H9 (cell line): ENCODE measurements around the gene MAP6. TPM values are rescaled to one million over a fixed set of nuclear protein-coding genes. Genes with fewer than 3 reads are reported as not detected.

Experiments
- DNase-seq: peaks from one replicate; pipeline ENCODE4 v3.0.0-alpha.2; 2017
- H2AFZ ChIP-seq: one replicate; pipeline ENCODE4 v1.6.1; 2013; ENCODE audit warnings: mild to moderate bottlenecking, low read length, control low read depth, moderate library complexity
- H2AK5ac ChIP-seq: 2 replicates; pipeline ENCODE4 v1.6.1; 2013; ENCODE audit warnings: low read length, control low read depth, mixed read lengths; ENCODE audit not compliant: insufficient read length
- H2BK120ac ChIP-seq: one replicate; pipeline ENCODE4 v1.6.1; 2013; ENCODE audit warnings: low read depth, mild to moderate bottlenecking, low read length, control low read depth, inconsistent platforms; ENCODE audit not compliant: poor library complexity, severe bottlenecking
- H2BK12ac ChIP-seq: 2 replicates; pipeline ENCODE4 v1.6.1; 2013; ENCODE audit warnings: low read length, control low read depth, mixed read lengths, low read depth; ENCODE audit not compliant: insufficient read length
- H2BK15ac ChIP-seq: 2 replicates; pipeline ENCODE4 v1.6.1; 2013; ENCODE audit warnings: low read depth, low read length, control low read depth
- H2BK20ac ChIP-seq: one replicate; pipeline ENCODE4 v1.6.1; 2013; ENCODE audit warnings: low read depth, mild to moderate bottlenecking, low read length, control low read depth, inconsistent platforms; ENCODE audit not compliant: poor library complexity, severe bottlenecking
- H2BK5ac ChIP-seq: 2 replicates; pipeline ENCODE4 v1.6.1; 2013; ENCODE audit warnings: low read length, control low read depth, mixed read lengths; ENCODE audit not compliant: insufficient read length
- H3K14ac ChIP-seq: 2 replicates; pipeline ENCODE4 v1.6.1; 2013; ENCODE audit warnings: low read length, control low read depth; ENCODE audit not compliant: insufficient read depth
- H3K18ac ChIP-seq: 2 replicates; pipeline ENCODE4 v1.6.1; 2013; ENCODE audit warnings: low read depth, mild to moderate bottlenecking, mixed read lengths, low read length, control low read depth; ENCODE audit not compliant: insufficient read length
- H3K23ac ChIP-seq: 2 replicates; pipeline ENCODE4 v1.6.1; 2013; ENCODE audit warnings: low read length, control low read depth, mixed read lengths, low read depth; ENCODE audit not compliant: insufficient read length
- H3K23me2 ChIP-seq: 2 replicates; pipeline ENCODE4 v1.6.1; 2013; ENCODE audit warnings: low read depth, mild to moderate bottlenecking, mixed read lengths, low read length, control low read depth; ENCODE audit not compliant: insufficient read length, poor library complexity, severe bottlenecking
- H3K27ac ChIP-seq: 2 replicates; pipeline ENCODE4 v1.5.1; 2013; ENCODE audit warnings: low read length, control low read depth, mixed read lengths, low read depth; ENCODE audit not compliant: insufficient read length
- H3K27me3 ChIP-seq: 2 replicates; pipeline ENCODE4 v1.6.1; 2013; ENCODE audit warnings: low read length, control low read depth, inconsistent platforms; ENCODE audit not compliant: insufficient read depth
- H3K4ac ChIP-seq: 2 replicates; pipeline ENCODE4 v1.6.1; 2013; ENCODE audit warnings: low read depth, mild to moderate bottlenecking, control low read depth, inconsistent platforms, low read length, moderate library complexity
- H3K4me1 ChIP-seq: 2 replicates; pipeline ENCODE4 v1.6.1; 2013; ENCODE audit warnings: low read length, control low read depth, inconsistent platforms; ENCODE audit not compliant: insufficient read depth
- H3K4me2 ChIP-seq: 2 replicates; pipeline ENCODE4 v1.6.1; 2013; ENCODE audit warnings: low read length, control low read depth, mixed read lengths; ENCODE audit not compliant: insufficient read length, insufficient read depth
- H3K56ac ChIP-seq: 2 replicates; pipeline ENCODE4 v1.6.1; 2013; ENCODE audit warnings: low read depth, mild to moderate bottlenecking, mixed read lengths, low read length, control low read depth; ENCODE audit not compliant: insufficient read length
- H3K79me1 ChIP-seq: 2 replicates; pipeline ENCODE4 v1.6.1; 2013; ENCODE audit warnings: low read depth, mild to moderate bottlenecking, moderate library complexity, low read length, control low read depth, inconsistent platforms; ENCODE audit not compliant: insufficient read depth, poor library complexity, severe bottlenecking
- H3K79me2 ChIP-seq: 2 replicates; pipeline ENCODE4 v1.6.1; 2013; ENCODE audit warnings: low read length, control low read depth, inconsistent platforms; ENCODE audit not compliant: insufficient read depth
- H3K9ac ChIP-seq: 2 replicates; pipeline ENCODE4 v1.6.1; 2013; ENCODE audit warnings: low read length, control low read depth, mixed read lengths; ENCODE audit not compliant: insufficient read length; ENCODE audit errors: extremely low read depth
- H3K9me3 ChIP-seq: one replicate; pipeline ENCODE4 v1.6.1; 2013; ENCODE audit warnings: low read depth, low read length, inconsistent platforms; ENCODE audit not compliant: control insufficient read depth
- H3T11ph ChIP-seq: one replicate; pipeline ENCODE4 v1.6.1; 2013; ENCODE audit warnings: mild to moderate bottlenecking, low read length, control low read depth, inconsistent platforms
- H4K20me1 ChIP-seq: one replicate; pipeline ENCODE4 v1.6.1; 2013; ENCODE audit not compliant: control insufficient read depth, insufficient read length, insufficient read depth
- H4K5ac ChIP-seq: 2 replicates; pipeline ENCODE4 v1.6.1; 2013; ENCODE audit warnings: low read depth, mild to moderate bottlenecking, mixed read lengths, low read length, control low read depth; ENCODE audit not compliant: insufficient read length
- H4K8ac ChIP-seq: replicated peaks from 2 replicates; pipeline ENCODE4 v1.6.1; 2013; ENCODE audit warnings: low read length, control low read depth, mixed read lengths, low read depth; ENCODE audit not compliant: insufficient read length
- H4K91ac ChIP-seq: 2 replicates; pipeline ENCODE4 v1.6.1; 2013; ENCODE audit warnings: low read depth, mild to moderate bottlenecking, moderate library complexity, mixed read lengths, low read length, control low read depth; ENCODE audit not compliant: insufficient read length
- H3K27ac Mint-ChIP-seq, 3 experiments: 2 replicates in 2 of 3; 3 replicates in 1 of 3; pipeline ENCODE4 v1.8.0; 2020 to 2021; ENCODE audit warnings: mixed read lengths in 3 of 3, mild to moderate bottlenecking in 1 of 3, moderate library complexity in 1 of 3
- H3K27me3 Mint-ChIP-seq: 2 replicates; pipeline ENCODE4 v1.8.0; 2021; ENCODE audit warnings: low read depth, mild to moderate bottlenecking, moderate library complexity, mixed read lengths
- H3K36me3 Mint-ChIP-seq, 3 experiments: 2 replicates in 2 of 3; 3 replicates in 1 of 3; pipeline ENCODE4 v1.8.0; 2020 to 2021; ENCODE audit warnings: low read depth in 3 of 3, mixed read lengths in 3 of 3; ENCODE audit not compliant: insufficient read depth in 1 of 3
- H3K4me1 Mint-ChIP-seq, 2 experiments: 2 replicates each; pipeline ENCODE4 v1.8.0; 2020; ENCODE audit warnings: mixed read lengths in 2 of 2
- H3K4me3 Mint-ChIP-seq, 2 experiments: 2 replicates in 1 of 2; 3 replicates in 1 of 2; pipeline ENCODE4 v1.8.0; 2020 to 2021; ENCODE audit warnings: mild to moderate bottlenecking in 2 of 2, mixed read lengths in 2 of 2, moderate library complexity in 1 of 2
- H3K9me3 Mint-ChIP-seq, 2 experiments: 2 replicates in 1 of 2; 3 replicates in 1 of 2; pipeline ENCODE4 v1.8.0; 2020; ENCODE audit warnings: mild to moderate bottlenecking in 2 of 2, mixed read lengths in 2 of 2, moderate library complexity in 1 of 2
- CTCF ChIP-seq: fragments of 200-600 bp; sonication (generic); conservative IDR thresholded peaks from 3 replicates; pipeline ENCODE4 v1.8.0; 2021; ENCODE audit warnings: antibody characterized with exemption, mild to moderate bottlenecking
- WGBS: extraction: QIAGEN DNeasy Blood & Tissue Kit; methylation state at CpG from one replicate; pipeline ENCODE4 v1.1.7; 2013; ENCODE audit warnings: missing lambda C conversion rate, low lambda C conversion rate, mixed read lengths; ENCODE audit not compliant: insufficient read length; ENCODE audit errors: extremely low coverage; 5-methylcytosine and 5-hydroxymethylcytosine counted together
- total RNA-seq: library from RNA; stranded (reverse); gene quantifications from 2 replicates; pipeline ENCODE4 v1.2.1, GENCODE V29; 2021

The MAP6 gene
- total RNA-seq, 1 experiment from 2014 or later, result 0.77 TPM

GRCh38 chr11:75602951-75603350 lies 65.9 kb downstream of the MAP6 start:
- no peak overlapping the region for H3K4me3 Mint-ChIP-seq

More at GRCh38 chr11:75602951-75603350, 65.9 kb downstream of the MAP6 start:
- Histone ChIP-seq H3K18ac (no peak overlapping the region), H4K5ac (no peak overlapping the region), H3K4ac (no peak overlapping the region), H4K20me1 (no peaks in the 10 kb centered on the region), H3K14ac (no peak overlapping the region), H2AK5ac (no peak overlapping the region), H3K23me2 (no peaks in the 10 kb centered on the region), H3K9ac (no peak overlapping the region), H3K79me2 (no peaks in the 10 kb centered on the region), H2AFZ (no peak overlapping the region), H3K79me1 (no peaks in the 10 kb centered on the region), H2BK20ac (no peak overlapping the region), H3K23ac (no peak overlapping the region), H3K9me3 (no peaks in the 10 kb centered on the region), H3K4me2 (no peak overlapping the region), H3K27ac (no peak overlapping the region), H3K56ac (no peak overlapping the region), H2BK15ac (no peak overlapping the region), H2BK12ac (no peak overlapping the region), H3K4me1 (no peaks in the 10 kb centered on the region), H4K8ac (no peak overlapping the region), H3T11ph (no peak overlapping the region), H4K91ac (no peak overlapping the region), H2BK5ac (no peak overlapping the region), H3K27me3 (no peaks in the 10 kb centered on the region), H2BK120ac (no peak overlapping the region)
- no peak for DNase-seq
- H3K36me3 Mint-ChIP-seq, result no peaks in the 10 kb centered on the region; a peak in 1 of 7 replicates
- peak overlapping the region in 1 of 3 experiments; percentile 6; a peak in 2 of 7 replicates for H3K27ac Mint-ChIP-seq
- peaks cover 15 to 23% of the 10 kb centered on the region in 2 experiments for H3K4me1 Mint-ChIP-seq
- H3K9me3 Mint-ChIP-seq, result no peaks in the 10 kb centered on the region
- no CpG with 5 or more reads among the region's 8 CpGs for WGBS
- no peak for TF ChIP-seq CTCF
- peaks cover 14% of the 10 kb centered on the region for H3K27me3 Mint-ChIP-seq
